ENCODE data around the gene ATP2A3.

DNA sequence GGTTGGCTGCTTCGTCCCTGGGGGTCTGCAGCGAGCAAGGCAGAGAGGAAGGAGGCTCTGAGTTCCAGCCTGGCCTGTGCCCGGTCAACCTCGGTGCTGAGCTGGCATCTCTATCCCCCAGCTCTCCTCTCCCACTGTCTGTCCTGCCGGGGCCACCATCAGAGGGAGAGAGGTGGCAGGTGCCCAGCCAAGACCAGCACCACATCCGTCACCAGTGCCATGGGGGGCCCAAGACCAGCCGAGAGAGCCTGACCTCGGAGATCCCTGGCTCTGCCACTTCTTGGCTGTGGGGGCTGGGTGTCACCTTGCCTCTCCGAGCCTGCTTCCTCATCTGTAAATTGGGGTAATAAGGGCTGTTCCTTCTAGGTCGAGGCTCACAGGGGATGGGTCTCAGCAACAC is 47.4 kb downstream of the ATP2A3 start:
- TF ChIP-seq, protein P1, sequence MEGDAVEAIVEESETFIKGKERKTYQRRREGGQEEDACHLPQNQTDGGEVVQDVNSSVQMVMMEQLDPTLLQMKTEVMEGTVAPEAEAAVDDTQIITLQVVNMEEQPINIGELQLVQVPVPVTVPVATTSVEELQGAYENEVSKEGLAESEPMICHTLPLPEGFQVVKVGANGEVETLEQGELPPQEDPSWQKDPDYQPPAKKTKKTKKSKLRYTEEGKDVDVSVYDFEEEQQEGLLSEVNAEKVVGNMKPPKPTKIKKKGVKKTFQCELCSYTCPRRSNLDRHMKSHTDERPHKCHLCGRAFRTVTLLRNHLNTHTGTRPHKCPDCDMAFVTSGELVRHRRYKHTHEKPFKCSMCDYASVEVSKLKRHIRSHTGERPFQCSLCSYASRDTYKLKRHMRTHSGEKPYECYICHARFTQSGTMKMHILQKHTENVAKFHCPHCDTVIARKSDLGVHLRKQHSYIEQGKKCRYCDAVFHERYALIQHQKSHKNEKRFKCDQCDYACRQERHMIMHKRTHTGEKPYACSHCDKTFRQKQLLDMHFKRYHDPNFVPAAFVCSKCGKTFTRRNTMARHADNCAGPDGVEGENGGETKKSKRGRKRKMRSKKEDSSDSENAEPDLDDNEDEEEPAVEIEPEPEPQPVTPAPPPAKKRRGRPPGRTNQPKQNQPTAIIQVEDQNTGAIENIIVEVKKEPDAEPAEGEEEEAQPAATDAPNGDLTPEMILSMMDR (IDR thresholded peaks at IDR 0.05 in 4 of 5, conservative IDR thresholded peaks at IDR 0.05 in 1 of 5), result no peak
- no peak for TF ChIP-seq POLR2A (IDR thresholded peaks at IDR 0.05)

All from gastrocnemius medialis (tissue), 4 donors.